GM12873 (cell line): Measurements from ENCODE around the gene TBL3.
A peak's percentile ranks its signal among the peaks of the same experiment; 100 is the strongest.

Source experiments
- TF ChIP-seq, protein P1 (sequence below): IDR thresholded peaks from 2 replicates; pipeline ENCODE4 v1.5.1; 2012; ENCODE audit warnings: low read depth, mild to moderate bottlenecking, moderate library complexity, low read length, control low read depth; ENCODE audit not compliant: insufficient read depth; ENCODE audit errors: missing control alignments

Gene TBL3

DNA sequence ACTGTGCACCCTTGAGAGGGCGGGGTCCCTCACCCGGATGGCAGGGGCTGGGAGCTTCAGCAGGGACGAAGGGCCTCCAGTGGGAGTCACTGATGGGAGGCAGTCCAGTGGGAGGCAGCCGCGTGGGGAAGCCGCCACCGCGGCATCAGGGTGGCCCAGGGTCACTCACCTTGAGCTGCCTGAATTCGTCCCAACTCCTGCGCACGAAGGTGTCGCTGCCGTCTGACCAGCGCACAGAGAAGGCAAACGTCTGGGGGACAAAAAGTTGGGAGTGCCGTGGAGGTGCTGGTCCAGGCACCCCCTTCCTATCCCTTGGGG is 8.9 kb downstream of the TBL3 start:
- TF ChIP-seq, protein P1, sequence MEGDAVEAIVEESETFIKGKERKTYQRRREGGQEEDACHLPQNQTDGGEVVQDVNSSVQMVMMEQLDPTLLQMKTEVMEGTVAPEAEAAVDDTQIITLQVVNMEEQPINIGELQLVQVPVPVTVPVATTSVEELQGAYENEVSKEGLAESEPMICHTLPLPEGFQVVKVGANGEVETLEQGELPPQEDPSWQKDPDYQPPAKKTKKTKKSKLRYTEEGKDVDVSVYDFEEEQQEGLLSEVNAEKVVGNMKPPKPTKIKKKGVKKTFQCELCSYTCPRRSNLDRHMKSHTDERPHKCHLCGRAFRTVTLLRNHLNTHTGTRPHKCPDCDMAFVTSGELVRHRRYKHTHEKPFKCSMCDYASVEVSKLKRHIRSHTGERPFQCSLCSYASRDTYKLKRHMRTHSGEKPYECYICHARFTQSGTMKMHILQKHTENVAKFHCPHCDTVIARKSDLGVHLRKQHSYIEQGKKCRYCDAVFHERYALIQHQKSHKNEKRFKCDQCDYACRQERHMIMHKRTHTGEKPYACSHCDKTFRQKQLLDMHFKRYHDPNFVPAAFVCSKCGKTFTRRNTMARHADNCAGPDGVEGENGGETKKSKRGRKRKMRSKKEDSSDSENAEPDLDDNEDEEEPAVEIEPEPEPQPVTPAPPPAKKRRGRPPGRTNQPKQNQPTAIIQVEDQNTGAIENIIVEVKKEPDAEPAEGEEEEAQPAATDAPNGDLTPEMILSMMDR, result no peak

DNA sequence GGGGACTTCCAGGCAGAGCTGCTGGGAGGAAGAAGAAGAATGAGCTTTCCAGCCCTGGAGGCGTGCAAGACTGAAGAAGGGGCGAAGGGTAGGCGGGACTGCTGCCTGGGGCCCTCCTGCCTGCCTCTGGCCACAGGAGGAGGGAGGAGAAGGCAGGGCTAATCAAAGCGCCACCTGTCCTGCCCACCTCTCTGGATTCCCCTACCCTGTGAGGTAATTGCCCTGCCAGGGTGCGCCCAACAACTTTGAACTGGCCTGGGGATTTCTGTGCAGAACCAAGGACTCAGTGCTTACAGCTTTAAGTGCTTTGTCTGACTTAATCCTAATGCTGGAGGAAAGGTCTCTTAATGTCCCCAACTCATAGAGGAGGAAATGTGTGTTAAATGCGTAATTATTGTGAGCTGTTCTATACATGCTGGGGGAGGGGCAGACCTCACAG is 9.6 kb downstream of the TBL3 start, which contains the start of gene NOXO1:
TSS of gene NOXO1 (minus strand) at position 72 of the 439 bp plus-strand sequence. CDS start 290 bp downstream, outside the sequence.
- TF ChIP-seq, protein P1, result no peak

DNA sequence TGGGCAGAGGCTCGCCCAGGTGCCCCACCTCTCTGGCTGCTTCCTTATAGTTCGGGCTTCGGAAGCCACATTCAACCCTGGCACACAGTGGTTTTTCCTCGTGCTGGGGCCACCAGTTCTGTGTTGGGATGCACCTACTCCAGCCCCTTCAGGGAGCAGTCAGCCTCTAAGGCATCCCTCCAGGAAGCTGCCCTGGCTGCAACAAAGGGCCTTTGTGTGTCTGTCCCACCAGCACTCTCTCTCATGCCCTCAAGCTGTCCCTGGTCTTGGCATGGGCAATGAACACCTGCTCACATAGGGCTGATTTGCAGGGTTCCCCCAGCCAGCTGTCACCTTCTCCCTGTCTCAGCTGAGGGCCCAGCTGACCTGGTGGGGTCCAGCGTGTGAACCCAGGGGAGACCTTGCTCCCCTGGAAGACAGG is 10.2 kb downstream of the TBL3 start:
- TF ChIP-seq, protein P1, result no peak

DNA sequence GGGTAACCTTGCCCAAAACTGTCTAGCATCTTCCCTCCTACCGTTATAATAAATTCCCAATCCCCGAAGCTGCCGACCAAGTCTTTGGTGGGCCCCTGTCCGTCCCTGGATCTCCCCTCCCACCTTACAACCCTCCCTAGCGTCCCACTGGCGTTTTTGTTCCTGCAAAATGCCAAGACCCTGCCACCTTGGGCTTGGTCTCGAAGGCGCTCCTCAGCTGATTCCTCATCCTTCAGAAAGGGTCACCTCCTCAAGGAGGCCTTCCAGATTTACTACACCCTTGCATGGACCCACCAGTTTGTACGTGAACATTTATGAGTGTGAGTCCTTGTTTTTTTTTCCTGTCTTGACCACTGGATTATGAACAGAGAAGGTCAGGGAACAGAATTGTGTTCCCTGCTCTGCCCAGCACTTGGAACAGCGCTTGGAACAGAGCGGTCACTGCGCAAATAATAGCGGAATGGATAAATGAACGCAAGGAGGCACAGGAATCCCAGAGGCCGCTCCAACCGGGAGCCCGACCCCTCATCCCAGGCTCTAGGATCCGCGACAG is 11.2 kb downstream of the TBL3 start:
- TF ChIP-seq, protein P1, result no peak

DNA sequence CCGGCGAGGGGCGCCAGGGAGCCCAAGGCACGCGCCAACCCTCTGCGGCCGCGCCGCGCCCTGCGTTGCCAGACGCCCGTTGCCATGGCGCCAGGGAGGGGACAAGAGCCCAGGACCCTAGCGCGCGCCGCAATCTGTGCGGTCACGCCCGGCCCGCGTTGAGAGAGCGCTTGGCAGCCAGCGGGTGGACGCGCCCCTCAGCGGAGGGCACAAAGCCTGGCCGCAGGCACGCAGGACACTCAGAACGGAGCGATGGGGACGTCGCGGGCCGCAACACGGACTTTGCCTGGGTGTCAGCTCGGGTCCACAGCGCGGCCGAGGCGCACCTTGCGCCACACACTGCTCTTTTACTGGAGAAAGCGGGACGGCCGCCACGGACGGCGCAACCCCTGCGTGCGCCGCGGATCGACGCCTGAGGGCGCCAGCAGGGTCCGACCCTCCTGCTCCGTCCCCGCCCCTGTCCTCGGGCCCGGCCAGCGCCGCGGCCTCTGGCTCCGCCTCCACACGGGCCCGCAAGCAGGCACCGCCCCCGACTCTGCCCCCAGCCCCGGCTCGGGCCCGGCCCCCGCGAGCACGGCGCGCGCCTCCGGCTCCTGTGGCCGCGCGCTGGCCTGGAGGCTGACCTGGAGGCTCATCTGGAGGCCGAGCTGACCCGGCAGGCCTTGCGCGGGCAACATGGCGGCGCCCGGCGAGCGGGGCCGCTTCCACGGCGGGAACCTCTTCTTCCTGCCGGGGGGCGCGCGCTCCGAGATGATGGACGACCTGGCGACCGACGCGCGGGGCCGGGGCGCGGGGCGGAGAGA is 11.9 kb downstream of the TBL3 start, which contains the start of gene GFER:
TSS of gene GFER (plus strand) at position 650 of the 803 bp plus-strand sequence. CDS start at position 676, 26 bp downstream.
- TF ChIP-seq, protein P1, result peak; percentile 50

DNA sequence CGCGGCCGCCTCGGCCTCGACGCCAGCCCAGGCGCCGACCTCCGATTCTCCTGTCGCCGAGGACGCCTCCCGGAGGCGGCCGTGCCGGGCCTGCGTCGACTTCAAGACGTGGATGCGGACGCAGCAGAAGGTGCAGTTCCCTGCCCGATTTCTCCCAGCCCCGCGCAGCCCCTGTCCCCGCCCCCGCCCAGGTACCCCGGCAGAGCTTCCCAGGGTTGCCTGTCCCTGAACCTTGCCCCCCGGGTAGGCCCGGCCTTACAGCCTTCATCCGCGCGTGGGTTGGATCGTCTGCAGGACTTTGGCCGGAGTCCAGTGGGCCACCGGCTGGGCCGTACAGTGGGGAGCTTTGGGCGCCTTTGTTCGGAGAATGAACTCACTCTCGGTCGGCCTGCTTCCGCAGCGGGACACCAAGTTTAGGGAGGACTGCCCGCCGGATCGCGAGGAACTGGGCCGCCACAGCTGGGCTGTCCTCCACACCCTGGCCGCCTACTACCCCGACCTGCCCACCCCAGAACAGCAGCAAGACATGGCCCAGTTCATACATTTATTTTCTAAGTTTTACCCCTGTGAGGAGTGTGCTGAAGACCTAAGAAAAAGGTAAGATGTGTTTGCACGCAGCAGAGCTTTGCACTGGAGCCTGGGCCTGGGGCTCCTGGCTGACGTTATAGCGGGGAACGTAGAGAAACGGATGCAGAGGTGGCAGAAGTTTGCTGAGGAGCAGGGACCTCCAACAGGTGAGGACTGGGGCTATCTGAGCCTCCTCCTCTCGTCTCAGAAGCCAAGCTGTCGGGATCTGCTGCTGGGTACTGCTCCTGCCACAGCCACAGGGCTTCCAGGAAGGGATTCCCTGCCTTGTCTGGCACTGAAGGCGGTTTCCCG is 12.7 kb downstream of the TBL3 start:
- TF ChIP-seq, protein P1, result no peak
